GM08714 (cell line): ENCODE results near the gene IL18R1.

Experiments
- H3K4me3 ChIP-seq: fragments of 200-500 bp; sonication (Bioruptor generic); 2 replicates; pipeline ENCODE4 v1.5.1; 2014; ENCODE audit warnings: mild to moderate bottlenecking, low read length, inconsistent platforms
- ZNF274 ChIP-seq: IDR thresholded peaks from 2 replicates; pipeline ENCODE4 v1.6.1; 2012; ENCODE audit warnings: mild to moderate bottlenecking, low read depth, low read length

IL18R1 gene

GRCh38 chr2:102361632-102362241 lies 6.1 kb downstream of the IL18R1 start:
- no peak for TF ChIP-seq ZNF274
- peak overlapping the region; percentile 1; the same call in 1 of the 2 replicates for H3K4me3 ChIP-seq

- no peak for TF ChIP-seq ZNF274
- no peak overlapping the region for H3K4me3 ChIP-seq
Observed at GRCh38 chr2:102365763-102366162, 10.2 kb downstream of the IL18R1 start.

GRCh38 chr2:102366406-102367112 lies 11.0 kb downstream of the IL18R1 start:
- TF ChIP-seq ZNF274, result no peak
- peak overlapping the region; percentile 39; the same call in 1 of the 2 replicates for H3K4me3 ChIP-seq

GRCh38 chr2:102367331-102367971 lies 11.9 kb downstream of the IL18R1 start:
- peak overlapping the region; percentile 39; the same call in 1 of the 2 replicates for H3K4me3 ChIP-seq
- TF ChIP-seq ZNF274, result no peak

- H3K4me3 ChIP-seq, result no peak overlapping the region; the same call in 1 of the 2 replicates
- TF ChIP-seq ZNF274, result no peak
Observed at GRCh38 chr2:102368461-102369109, 13.0 kb downstream of the IL18R1 start.

- TF ChIP-seq ZNF274, result no peak
- H3K4me3 ChIP-seq, result no peak overlapping the region
Observed at GRCh38 chr2:102369866-102370265, 14.3 kb downstream of the IL18R1 start.

GRCh38 chr2:102376052-102376591 lies 20.5 kb downstream of the IL18R1 start:
- H3K4me3 ChIP-seq, result no peak overlapping the region
- TF ChIP-seq ZNF274, result no peak

GRCh38 chr2:102383722-102384121 lies 28.1 kb downstream of the IL18R1 start:
- H3K4me3 ChIP-seq, result no peak overlapping the region
- no peak for TF ChIP-seq ZNF274

- no peak overlapping the region for H3K4me3 ChIP-seq
- no peak for TF ChIP-seq ZNF274
Observed at GRCh38 chr2:102385522-102385921, 29.9 kb downstream of the IL18R1 start.

GRCh38 chr2:102386004-102386403 lies 30.4 kb downstream of the IL18R1 start:
- TF ChIP-seq ZNF274, result no peak
- no peak overlapping the region for H3K4me3 ChIP-seq

- TF ChIP-seq ZNF274, result no peak
- no peak overlapping the region for H3K4me3 ChIP-seq
Observed at GRCh38 chr2:102386867-102387541, 31.4 kb downstream of the IL18R1 start.

GRCh38 chr2:102387763-102388546 lies 32.4 kb downstream of the IL18R1 start:
- H3K4me3 ChIP-seq, result no peak overlapping the region
- no peak for TF ChIP-seq ZNF274

GRCh38 chr2:102391565-102391964 lies 36.0 kb downstream of the IL18R1 start:
- no peak for TF ChIP-seq ZNF274
- no peak overlapping the region for H3K4me3 ChIP-seq

- no peak overlapping the region for H3K4me3 ChIP-seq
- TF ChIP-seq ZNF274, result no peak
Observed at GRCh38 chr2:102392096-102392495, 36.5 kb downstream of the IL18R1 start.
